GM13977 (cell line): ENCODE data around the gene RMND5A.

Experiments
- DNase-seq: peaks from one replicate; pipeline ENCODE4 v3.0.0; 2012; ENCODE audit warnings: low spot score
- CTCF ChIP-seq: IDR thresholded peaks from 2 replicates; pipeline ENCODE4 v1.5.1; 2012; ENCODE audit warnings: mild to moderate bottlenecking, control low read depth; ENCODE audit not compliant: insufficient read depth; ENCODE audit errors: extremely low read depth, missing control alignments
- in situ Hi-C: fragments of 300-500 bp; cut with MboI; formaldehyde crosslinking; loops from one replicate; pipeline ENCODE4 v1.12.0; 2022; ENCODE audit warnings: low sequenced_read_pairs, low pct_unique_long_range_greater_than_20kb, mixed read lengths, inconsistent platforms; ENCODE audit not compliant: unreplicated experiment

Gene RMND5A

GRCh38 chr2:86744152-86744551 lies 24.1 kb downstream of the RMND5A start:
- in situ Hi-C loops = no loop called here
- no peak for TF ChIP-seq CTCF
- DNase-seq = no peak

- DNase-seq = no peak
- no peak for TF ChIP-seq CTCF
- in situ Hi-C loops = no loop called here
These were observed 26.8 kb downstream of the RMND5A start for GRCh38 chr2:86746939-86747338.

GRCh38 chr2:86747711-86748639 lies 27.9 kb downstream of the RMND5A start:
- in situ Hi-C loops = no loop called here
- DNase-seq = peak; percentile 17
- TF ChIP-seq CTCF = no peak

GRCh38 chr2:86750240-86750839 lies 30.2 kb downstream of the RMND5A start:
- no peak for DNase-seq
- TF ChIP-seq CTCF = no peak
- in situ Hi-C loops = no loop called here

- no peak for TF ChIP-seq CTCF
- in situ Hi-C loops = no loop called here
These were observed 31.7 kb downstream of the RMND5A start for GRCh38 chr2:86751778-86752177.

GRCh38 chr2:86752934-86753333 lies 32.8 kb downstream of the RMND5A start:
- TF ChIP-seq CTCF = no peak
- no peak for DNase-seq
- in situ Hi-C loops = no loop called here

More at GRCh38 chr2:86751778-86752177, 31.7 kb downstream of the RMND5A start:
- DNase-seq = no peak
